Prostate gland (tissue), 2 donors: ENCODE results near the gene CEP112. TPM values are rescaled to one million over a fixed set of nuclear protein-coding genes. Genes with fewer than 3 reads are reported as not detected.

Source experiments
- DNase-seq: peaks from one replicate; pipeline ENCODE4 v3.0.0-alpha.2; 2019; ENCODE audit warnings: low spot score
- H3K27ac ChIP-seq, 2 donors: fragments of 200-600 bp; sonication (generic); 2 replicates each; pipeline ENCODE4 v1.5.1; 2017 to 2019
- H3K27me3 ChIP-seq: fragments of 200-600 bp; sonication (generic); replicated peaks from 2 replicates; pipeline ENCODE4 v1.5.1; 2019; ENCODE audit not compliant: insufficient read depth
- H3K36me3 ChIP-seq, 2 donors: fragments of 200-600 bp; sonication (generic); 1 replicate in 1 of 2; 2 replicates in 1 of 2; pipeline versions ENCODE4 v1.5.1 to v1.8.1; 2017 to 2019
- H3K4me1 ChIP-seq: fragments of 200-600 bp; sonication (generic); replicated peaks from 2 replicates; pipeline ENCODE4 v1.5.1; 2019
- H3K4me3 ChIP-seq, 2 donors: fragments of 200-600 bp; sonication (generic); 2 replicates each; pipeline ENCODE4 v1.5.1; 2017 to 2019
- H3K9me3 ChIP-seq: fragments of 200-600 bp; sonication (generic); 2 replicates; pipeline ENCODE4 v1.5.1; 2017
- POLR2A ChIP-seq: fragments of 450-650 bp; IDR thresholded peaks from one replicate; pipeline ENCODE4 v1.6.1; 2016; ENCODE audit warnings: antibody characterized with exemption, mild to moderate bottlenecking
- POLR2AphosphoS5 ChIP-seq: sonication (generic); formaldehyde crosslinking; IDR thresholded peaks from one replicate; pipeline ENCODE4 v1.6.1; 2017; ENCODE audit warnings: antibody characterized with exemption
- WGBS: methylation state at CpG from one replicate; pipeline ENCODE4 v1.1.5; 2018; 5-methylcytosine and 5-hydroxymethylcytosine counted together
- intact Hi-C: fragments of 100-400 bp; cut with DNase I; formaldehyde crosslinking; loops from one replicate; pipeline ENCODE4 v1.14.2; 2022
- total RNA-seq, 2 donors: library from RNA; depleted of rRNA; stranded (reverse); fragments of >200 nt; gene quantifications; one replicate each; pipeline ENCODE4 v1.1.0, GENCODE V29; 2016
- TF ChIP-seq, protein P1 (sequence below), 4 experiments: fragments of 200-600 bp in 2 of 4; fragments of 450-650 bp in 2 of 4; sonication (generic) in 2 of 4; IDR thresholded peaks; 1 replicate in 3 of 4; 2 replicates in 1 of 4; pipeline ENCODE4 v1.5.1; 2016 to 2019; ENCODE audit warnings: antibody characterized with exemption in 4 of 4, mild to moderate bottlenecking in 2 of 4, moderate library complexity in 2 of 4

Gene CEP112
- total RNA-seq, 2 donors from 2014 or later = 2.3 to 22.8 TPM

DNA sequence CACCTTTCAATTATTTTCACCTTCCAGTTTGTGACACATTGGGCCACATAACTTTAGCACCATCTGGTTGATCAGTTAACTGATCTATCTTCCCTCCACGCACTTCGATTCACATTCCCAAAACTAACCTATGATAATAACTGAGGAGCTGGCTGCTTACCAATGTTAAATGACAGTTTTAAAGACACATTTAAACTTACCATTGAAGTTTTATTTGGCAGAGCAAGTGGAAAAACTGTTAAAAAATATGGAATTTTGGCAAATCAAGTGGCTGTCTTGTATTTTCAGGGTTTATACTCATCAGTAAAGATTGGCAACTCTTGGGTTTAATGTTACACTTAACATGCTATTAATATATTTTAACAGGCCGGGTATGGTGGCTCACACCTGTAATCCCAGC lies 42.7 kb upstream of the CEP112 start:
- 67% methylated on average over 3 of the region's 3 CpGs for WGBS
- H3K27me3 ChIP-seq = no peaks in the 10 kb centered on the region
- DNase-seq = no peak
- no peak overlapping the region for H3K27ac ChIP-seq
- no peak overlapping the region for H3K4me3 ChIP-seq
- no peaks in the 10 kb centered on the region for H3K36me3 ChIP-seq
- intact Hi-C loops = no loop called here
- no peaks in the 10 kb centered on the region for H3K4me1 ChIP-seq
- no peaks in the 10 kb centered on the region for H3K9me3 ChIP-seq
- TF ChIP-seq POLR2AphosphoS5 = no peak
- TF ChIP-seq, protein P1, sequence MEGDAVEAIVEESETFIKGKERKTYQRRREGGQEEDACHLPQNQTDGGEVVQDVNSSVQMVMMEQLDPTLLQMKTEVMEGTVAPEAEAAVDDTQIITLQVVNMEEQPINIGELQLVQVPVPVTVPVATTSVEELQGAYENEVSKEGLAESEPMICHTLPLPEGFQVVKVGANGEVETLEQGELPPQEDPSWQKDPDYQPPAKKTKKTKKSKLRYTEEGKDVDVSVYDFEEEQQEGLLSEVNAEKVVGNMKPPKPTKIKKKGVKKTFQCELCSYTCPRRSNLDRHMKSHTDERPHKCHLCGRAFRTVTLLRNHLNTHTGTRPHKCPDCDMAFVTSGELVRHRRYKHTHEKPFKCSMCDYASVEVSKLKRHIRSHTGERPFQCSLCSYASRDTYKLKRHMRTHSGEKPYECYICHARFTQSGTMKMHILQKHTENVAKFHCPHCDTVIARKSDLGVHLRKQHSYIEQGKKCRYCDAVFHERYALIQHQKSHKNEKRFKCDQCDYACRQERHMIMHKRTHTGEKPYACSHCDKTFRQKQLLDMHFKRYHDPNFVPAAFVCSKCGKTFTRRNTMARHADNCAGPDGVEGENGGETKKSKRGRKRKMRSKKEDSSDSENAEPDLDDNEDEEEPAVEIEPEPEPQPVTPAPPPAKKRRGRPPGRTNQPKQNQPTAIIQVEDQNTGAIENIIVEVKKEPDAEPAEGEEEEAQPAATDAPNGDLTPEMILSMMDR (IDR thresholded peaks at IDR 0.05) = no peak
- no peak for TF ChIP-seq POLR2A

- 80% methylated on average over 8 of the region's 8 CpGs for WGBS
- no peaks in the 10 kb centered on the region for H3K36me3 ChIP-seq
- no peaks in the 10 kb centered on the region for H3K27me3 ChIP-seq
- intact Hi-C loops = no loop called here
- H3K9me3 ChIP-seq = no peaks in the 10 kb centered on the region
- TF ChIP-seq POLR2AphosphoS5 (no peak), POLR2A (no peak)
- TF ChIP-seq, protein P1 (IDR thresholded peaks at IDR 0.05) = no peak
- no peaks in the 10 kb centered on the region for H3K4me1 ChIP-seq
- H3K4me3 ChIP-seq = no peak overlapping the region
- no peak overlapping the region for H3K27ac ChIP-seq
- DNase-seq = no peak
Observed at GRCh38 chr17:66233023-66233753, 41.3 kb upstream of the CEP112 start.

- DNase-seq = no peak
- H3K4me1 ChIP-seq = no peaks in the 10 kb centered on the region
- no peaks in the 10 kb centered on the region for H3K36me3 ChIP-seq
- H3K9me3 ChIP-seq = no peaks in the 10 kb centered on the region
- H3K4me3 ChIP-seq = no peak overlapping the region
- intact Hi-C loops = no loop called here
- no peaks in the 10 kb centered on the region for H3K27me3 ChIP-seq
- WGBS = 55% methylated on average over 4 of the region's 4 CpGs
- TF ChIP-seq POLR2A = no peak
- TF ChIP-seq POLR2AphosphoS5 = no peak
- TF ChIP-seq, protein P1 (IDR thresholded peaks at IDR 0.05) = no peak
- H3K27ac ChIP-seq = peak overlapping the region; percentile 11 to 36
Observed at GRCh38 chr17:66230922-66231591, 39.1 kb upstream of the CEP112 start.

DNA sequence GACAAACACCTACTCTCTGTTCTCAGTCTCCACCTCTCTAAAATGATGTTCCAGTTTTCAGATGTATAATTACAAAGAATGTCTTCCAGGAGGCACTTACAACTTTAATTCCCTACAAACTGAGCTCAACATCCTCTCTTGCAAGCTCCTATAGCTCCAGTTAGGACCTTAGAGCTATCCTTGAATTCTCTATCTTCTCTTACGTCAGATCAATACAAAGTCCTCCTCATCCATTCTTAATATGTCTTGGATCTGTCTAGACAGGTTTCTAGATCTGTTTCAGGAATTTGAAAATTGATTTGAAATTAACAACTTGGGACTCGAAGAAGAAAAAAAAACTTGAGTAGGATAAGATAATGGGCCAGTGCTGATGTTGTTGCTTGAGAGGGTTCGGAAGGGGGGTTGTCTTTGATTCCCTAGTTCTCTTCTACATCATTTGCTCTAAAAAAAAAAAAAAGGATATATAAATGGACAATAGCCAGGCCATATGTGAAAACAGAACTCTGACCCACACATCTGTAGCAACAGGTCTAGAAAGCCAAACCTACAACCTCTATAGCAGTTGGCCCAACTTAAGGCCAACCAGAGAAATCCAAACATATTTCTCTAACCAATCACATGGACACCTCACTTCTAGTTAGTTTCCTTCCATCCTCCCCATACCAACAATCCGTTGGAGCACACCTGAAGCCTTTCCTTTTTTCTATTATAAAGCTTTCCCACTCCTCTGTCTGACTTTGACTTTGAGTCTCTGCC lies 38.0 kb upstream of the CEP112 start:
- 68% methylated on average over 4 of the region's 4 CpGs for WGBS
- H3K27me3 ChIP-seq = no peaks in the 10 kb centered on the region
- no peaks in the 10 kb centered on the region for H3K9me3 ChIP-seq
- H3K27ac ChIP-seq = peak overlapping the region; percentile 11 to 36
- no peaks in the 10 kb centered on the region for H3K36me3 ChIP-seq
- no peak overlapping the region for H3K4me3 ChIP-seq
- DNase-seq = no peak
- H3K4me1 ChIP-seq = no peaks in the 10 kb centered on the region
- intact Hi-C loops = no loop called here
- TF ChIP-seq, protein P1 (IDR thresholded peaks at IDR 0.05) = no peak
- TF ChIP-seq POLR2A (no peak), POLR2AphosphoS5 (no peak)
